Smooth muscle cell (in vitro differentiated cells): ENCODE measurements around the gene ENTREP1. TPM values are rescaled to one million over a fixed set of nuclear protein-coding genes. Genes with fewer than 3 reads are reported as not detected.

Experiments used
- DNase-seq: peaks from one replicate; lab custom pipeline; 2025; ENCODE audit not compliant: unreplicated experiment; lab: John Stamatoyannopoulos, UW
- H2AFZ ChIP-seq: fragments of 200-600 bp; sonication (generic); 2 replicates; pipeline ENCODE4 v1.6.0; 2016; ENCODE audit warnings: antibody characterized with exemption, low read depth, mild to moderate bottlenecking
- H3F3A ChIP-seq: fragments of 200-600 bp; sonication (generic); 2 replicates; pipeline ENCODE4 v1.6.0; 2017; ENCODE audit warnings: antibody characterized with exemption, low read depth
- H3K27ac ChIP-seq: fragments of 200-600 bp; sonication (generic); 2 replicates; pipeline ENCODE4 v1.5.1; 2016; ENCODE audit warnings: low read depth, mild to moderate bottlenecking
- H3K27me3 ChIP-seq: fragments of 200-600 bp; sonication (generic); 2 replicates; pipeline ENCODE4 v1.6.1; 2016; ENCODE audit warnings: low read depth, mild to moderate bottlenecking
- H3K36me3 ChIP-seq: fragments of 200-600 bp; sonication (generic); 2 replicates; pipeline ENCODE4 v1.5.1; 2016; ENCODE audit warnings: low read depth
- H3K4me1 ChIP-seq: fragments of 200-600 bp; sonication (generic); 2 replicates; pipeline ENCODE4 v1.5.1; 2016; ENCODE audit warnings: low read depth
- H3K4me2 ChIP-seq: fragments of 200-600 bp; sonication (generic); 2 replicates; pipeline ENCODE4 v1.6.0; 2016; ENCODE audit warnings: mild to moderate bottlenecking
- H3K4me3 ChIP-seq: fragments of 200-600 bp; sonication (generic); 2 replicates; pipeline ENCODE4 v1.5.1; 2016; ENCODE audit warnings: mild to moderate bottlenecking
- H3K79me2 ChIP-seq: fragments of 200-600 bp; sonication (generic); 2 replicates; pipeline ENCODE4 v1.6.0; 2016; ENCODE audit warnings: low read depth, mild to moderate bottlenecking
- H3K9ac ChIP-seq: fragments of 200-600 bp; sonication (generic); 2 replicates; pipeline ENCODE4 v1.6.0; 2016; ENCODE audit warnings: low read depth
- H3K9me3 ChIP-seq: fragments of 200-600 bp; sonication (generic); replicated peaks from 2 replicates; pipeline ENCODE4 v1.5.1; 2016; ENCODE audit warnings: low read depth
- H4K20me1 ChIP-seq: fragments of 200-600 bp; sonication (generic); 2 replicates; pipeline ENCODE4 v1.6.0; 2016; ENCODE audit warnings: low read depth
- WGBS: methylation state at CpG from one replicate; pipeline ENCODE4 v1.1.7; 2016; ENCODE audit warnings: low lambda C conversion rate; 5-methylcytosine and 5-hydroxymethylcytosine counted together
- polyA plus RNA-seq: library from polyadenylated mRNA; unstranded; fragments of >200 nt; fragmentation: Nextera tagmentation; extraction: Ambion mirVana; gene quantifications from 2 replicates; pipeline ENCODE4 v1.2.1, GENCODE V29; 2016
- total RNA-seq: library from RNA; depleted of rRNA; stranded (reverse); fragments of >200 nt; gene quantifications from 2 replicates; pipeline ENCODE4 v1.2.3, GENCODE V29; 2014
- TF ChIP-seq, protein P1 (sequence below): fragments of 200-600 bp; sonication (generic); IDR thresholded peaks from 2 replicates; pipeline ENCODE4 v1.5.1; 2017; ENCODE audit warnings: borderline replicate concordance, mild to moderate bottlenecking, antibody characterized with exemption; ENCODE audit not compliant: insufficient read depth, poor library complexity, severe bottlenecking

ENTREP1 gene
- total and polyA plus RNA-seq, 2 experiments from 2014 or later, result 2.4 to 7.3 TPM

DNA sequence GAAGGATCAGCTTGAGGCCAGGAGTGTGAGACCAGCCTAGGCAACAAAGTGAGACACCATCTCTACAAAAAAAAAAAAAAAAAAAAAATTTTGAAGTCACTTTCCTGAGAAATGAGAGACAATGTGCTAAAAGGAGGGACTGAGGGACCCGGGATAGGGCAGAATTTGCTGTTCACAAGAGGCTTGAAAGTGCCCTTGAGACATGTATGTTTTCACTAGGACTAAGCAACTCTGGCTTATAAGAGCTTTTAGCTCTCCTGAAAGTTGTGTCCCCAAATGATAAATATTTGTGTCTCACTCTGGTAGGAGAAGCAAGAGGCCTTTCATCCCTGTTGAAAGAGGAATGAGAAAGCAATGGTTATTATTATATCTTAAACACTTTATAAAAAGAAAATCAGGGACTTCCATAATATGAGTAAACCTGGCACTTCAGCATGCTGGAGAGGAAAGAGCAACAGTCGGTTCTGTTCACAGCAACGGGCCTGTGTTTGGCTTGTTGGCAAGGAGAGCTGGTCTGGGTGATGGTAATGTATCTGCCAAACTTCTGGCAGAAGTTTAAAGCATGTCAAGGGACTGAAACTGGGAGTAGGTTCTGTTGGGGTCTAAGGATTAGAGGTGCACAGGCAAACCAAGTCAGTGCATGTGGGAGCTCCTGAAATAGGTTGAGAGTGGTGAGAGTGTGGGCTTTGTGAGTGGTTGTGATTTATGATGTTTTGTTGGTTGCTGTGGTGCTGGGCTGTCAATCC, 32.2 kb downstream of the ENTREP1 start:
- H3K79me2 ChIP-seq, result no peaks in the 10 kb centered on the region
- no peak for DNase-seq
- no peak overlapping the region for H3K4me3 ChIP-seq
- WGBS, result 86% methylated on average over 3 of the region's 3 CpGs
- no peaks in the 10 kb centered on the region for H3K4me1 ChIP-seq
- no peak overlapping the region for H3K9ac ChIP-seq
- peak overlapping the region; percentile 62 for H3K27ac ChIP-seq
- TF ChIP-seq, protein P1, sequence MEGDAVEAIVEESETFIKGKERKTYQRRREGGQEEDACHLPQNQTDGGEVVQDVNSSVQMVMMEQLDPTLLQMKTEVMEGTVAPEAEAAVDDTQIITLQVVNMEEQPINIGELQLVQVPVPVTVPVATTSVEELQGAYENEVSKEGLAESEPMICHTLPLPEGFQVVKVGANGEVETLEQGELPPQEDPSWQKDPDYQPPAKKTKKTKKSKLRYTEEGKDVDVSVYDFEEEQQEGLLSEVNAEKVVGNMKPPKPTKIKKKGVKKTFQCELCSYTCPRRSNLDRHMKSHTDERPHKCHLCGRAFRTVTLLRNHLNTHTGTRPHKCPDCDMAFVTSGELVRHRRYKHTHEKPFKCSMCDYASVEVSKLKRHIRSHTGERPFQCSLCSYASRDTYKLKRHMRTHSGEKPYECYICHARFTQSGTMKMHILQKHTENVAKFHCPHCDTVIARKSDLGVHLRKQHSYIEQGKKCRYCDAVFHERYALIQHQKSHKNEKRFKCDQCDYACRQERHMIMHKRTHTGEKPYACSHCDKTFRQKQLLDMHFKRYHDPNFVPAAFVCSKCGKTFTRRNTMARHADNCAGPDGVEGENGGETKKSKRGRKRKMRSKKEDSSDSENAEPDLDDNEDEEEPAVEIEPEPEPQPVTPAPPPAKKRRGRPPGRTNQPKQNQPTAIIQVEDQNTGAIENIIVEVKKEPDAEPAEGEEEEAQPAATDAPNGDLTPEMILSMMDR, result no peak
- no peaks in the 10 kb centered on the region for H3K9me3 ChIP-seq
- H3K4me2 ChIP-seq, result no peak overlapping the region
- no peak overlapping the region for H2AFZ ChIP-seq
- H3K36me3 ChIP-seq, result no peaks in the 10 kb centered on the region
- H3F3A ChIP-seq, result no peaks in the 10 kb centered on the region
- H3K27me3 ChIP-seq, result no peaks in the 10 kb centered on the region
- no peaks in the 10 kb centered on the region for H4K20me1 ChIP-seq

DNA sequence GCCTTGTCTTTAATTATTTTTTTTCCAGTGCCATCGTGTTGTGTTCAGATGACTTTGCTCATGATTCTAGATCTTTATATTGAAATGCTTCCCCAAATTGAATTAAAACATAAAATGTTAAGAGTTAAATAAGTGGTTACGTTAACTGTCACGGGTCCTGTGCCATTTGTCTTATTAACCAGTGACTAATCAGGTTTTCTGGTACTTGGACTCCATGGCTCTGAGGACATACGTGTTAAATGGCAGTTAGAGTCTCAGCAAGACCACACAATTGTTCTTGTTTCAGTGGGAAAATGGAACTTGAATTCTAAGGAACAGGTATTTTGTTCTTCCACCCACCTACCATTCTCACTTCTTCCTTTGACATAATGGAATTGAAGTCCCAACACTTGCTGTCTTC, 32.8 kb downstream of the ENTREP1 start:
- TF ChIP-seq, protein P1, result no peak
- no peaks in the 10 kb centered on the region for H3K36me3 ChIP-seq
- no peak overlapping the region for H3K4me2 ChIP-seq
- H3K27me3 ChIP-seq, result no peaks in the 10 kb centered on the region
- H3K9me3 ChIP-seq, result no peaks in the 10 kb centered on the region
- H2AFZ ChIP-seq, result no peak overlapping the region
- no peaks in the 10 kb centered on the region for H3F3A ChIP-seq
- no peak overlapping the region for H3K9ac ChIP-seq
- 86% methylated on average over 4 of the region's 4 CpGs for WGBS
- H3K79me2 ChIP-seq, result no peaks in the 10 kb centered on the region
- H3K27ac ChIP-seq, result peak overlapping the region; percentile 62
- H3K4me1 ChIP-seq, result no peaks in the 10 kb centered on the region
- no peak overlapping the region for H3K4me3 ChIP-seq
- DNase-seq, result no peak
- H4K20me1 ChIP-seq, result no peaks in the 10 kb centered on the region

DNA sequence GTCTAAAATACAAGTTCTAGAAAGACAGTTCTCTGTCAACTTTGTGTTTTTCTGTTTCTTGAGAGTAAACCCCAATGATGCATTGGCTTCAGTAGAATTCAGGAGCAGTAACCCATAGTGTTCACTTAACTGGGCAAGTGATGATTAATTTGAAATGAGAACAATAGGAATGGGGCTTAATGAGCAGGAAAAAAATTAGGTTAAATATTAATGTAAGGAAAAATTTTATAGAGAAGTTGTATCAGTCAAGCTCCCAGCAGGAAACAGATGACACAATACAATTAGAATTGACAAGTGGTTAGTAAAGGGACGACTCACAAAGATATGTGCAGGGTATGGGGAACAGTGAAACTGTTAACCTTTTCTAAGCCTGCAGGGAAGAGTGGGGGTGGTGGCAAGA, 38.2 kb downstream of the ENTREP1 start:
- Histone ChIP-seq H3K9me3 (no peaks in the 10 kb centered on the region), H4K20me1 (no peaks in the 10 kb centered on the region), H3F3A (no peaks in the 10 kb centered on the region), H3K36me3 (no peaks in the 10 kb centered on the region), H3K9ac (no peak overlapping the region), H3K79me2 (no peaks in the 10 kb centered on the region), H3K4me2 (no peak overlapping the region), H3K4me3 (no peak overlapping the region), H2AFZ (no peak overlapping the region), H3K27ac (no peak overlapping the region), H3K27me3 (no peaks in the 10 kb centered on the region), H3K4me1 (no peaks in the 10 kb centered on the region)
- TF ChIP-seq, protein P1, result no peak
- WGBS, result 15% methylated on average over 1 of the region's 1 CpG
- DNase-seq, result no peak

DNA sequence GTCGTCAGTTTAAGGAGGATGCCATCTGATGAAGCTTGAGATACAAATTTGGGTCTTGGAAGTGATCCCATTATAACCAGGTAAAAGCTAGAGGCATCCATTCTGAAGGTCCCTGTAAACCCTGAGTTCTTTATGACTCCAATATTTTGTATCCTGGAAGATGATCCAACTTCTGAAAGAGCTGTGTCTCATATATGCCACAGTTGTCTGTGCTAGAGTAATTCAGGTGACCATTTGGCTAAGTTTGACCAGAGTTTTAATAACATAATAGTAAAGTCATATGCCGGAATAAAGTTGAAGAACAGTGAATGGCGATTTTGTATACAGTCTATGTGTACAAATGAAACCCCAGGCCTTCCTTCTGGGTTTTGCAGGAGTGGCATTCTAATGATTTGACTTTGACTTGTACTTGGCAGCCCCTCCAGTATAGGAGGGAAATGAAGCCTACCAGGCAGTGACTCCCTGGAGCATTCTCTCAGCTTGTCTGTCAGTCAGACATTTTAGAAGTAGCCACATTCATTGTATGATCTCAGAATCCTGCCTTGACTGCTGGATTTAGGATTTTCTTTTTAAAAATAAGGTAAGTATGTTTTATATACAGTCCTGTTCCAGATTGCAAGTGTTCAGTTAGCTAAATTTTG, 39.6 kb downstream of the ENTREP1 start:
- Histone ChIP-seq H3K4me2 (no peak overlapping the region), H3K4me1 (no peaks in the 10 kb centered on the region), H3K4me3 (no peak overlapping the region), H3K79me2 (no peaks in the 10 kb centered on the region), H3K36me3 (no peaks in the 10 kb centered on the region), H4K20me1 (no peaks in the 10 kb centered on the region), H3K9ac (no peak overlapping the region), H3K9me3 (no peaks in the 10 kb centered on the region), H2AFZ (no peak overlapping the region), H3F3A (no peaks in the 10 kb centered on the region), H3K27ac (no peak overlapping the region), H3K27me3 (no peaks in the 10 kb centered on the region)
- DNase-seq, result no peak
- TF ChIP-seq, protein P1, result no peak
- WGBS, result 98% methylated on average over 3 of the region's 3 CpGs
